Activated CD4-positive, alpha-beta T cell treated with anti-CD3 and anti-CD28 coated beads for 24 hours (primary cell): Measurements from ENCODE around the gene NFAM1.

Experiments
- DNase-seq, 2 donors: peaks; one replicate each; pipeline ENCODE4 v3.0.0-alpha.2; 2020; ENCODE audit warnings: low read depth in 2 of 2

Gene NFAM1

GRCh38 chr22:42335839-42336378 is 96.3 kb downstream of the NFAM1 start:
- no peak for DNase-seq

- DNase-seq = no peak
Observed at GRCh38 chr22:42334875-42335512, 97.2 kb downstream of the NFAM1 start.

- DNase-seq = no peak
Observed at GRCh38 chr22:42333544-42333943, 98.7 kb downstream of the NFAM1 start.

- no peak for DNase-seq
Observed at GRCh38 chr22:42332089-42332488, 100.1 kb downstream of the NFAM1 start.

GRCh38 chr22:42331014-42331413 is 101.2 kb downstream of the NFAM1 start:
- no peak for DNase-seq
